Memory B cell (primary cell): ENCODE data around the gene PSENEN.
A peak's percentile ranks its signal among the peaks of the same experiment; 100 is the strongest.

Experiments
- ATAC-seq: fragments of 150-1000 bp; cut with Tn5 transposase; 2 replicates; pipeline ENCODE4 v1.10.0; 2021; ENCODE audit warnings: low read depth, mild to moderate bottlenecking, moderate library complexity
- DNase-seq, 2 donors: peaks; one replicate each; pipeline ENCODE4 v3.0.0; 2022; ENCODE audit warnings: low spot score in 2 of 2
- H3K27ac Mint-ChIP-seq: one replicate; pipeline ENCODE4 v1.8.0; 2022; ENCODE audit warnings: mild to moderate bottlenecking, moderate library complexity, mixed read lengths
- H3K27me3 Mint-ChIP-seq: one replicate; pipeline ENCODE4 v1.8.0; 2022; ENCODE audit warnings: mixed read lengths
- H3K36me3 Mint-ChIP-seq: one replicate; pipeline ENCODE4 v1.8.0; 2022; ENCODE audit warnings: mild to moderate bottlenecking, mixed read lengths
- H3K4me1 Mint-ChIP-seq: one replicate; pipeline ENCODE4 v1.8.0; 2022; ENCODE audit warnings: mixed read lengths
- H3K4me3 Mint-ChIP-seq: one replicate; pipeline ENCODE4 v1.8.0; 2022; ENCODE audit warnings: mild to moderate bottlenecking, moderate library complexity, mixed read lengths
- H3K9me3 Mint-ChIP-seq: one replicate; pipeline ENCODE4 v1.8.0; 2022; ENCODE audit warnings: mixed read lengths

PSENEN gene

GRCh38 chr19:35715355-35715809 is 30.1 kb upstream of the PSENEN start:
- Mint-ChIP-seq H3K27ac (peak overlapping the region; percentile 94), H3K9me3 (no peaks in the 10 kb centered on the region), H3K36me3 (peaks cover 4% of the 10 kb centered on the region), H3K4me3 (peak overlapping the region; percentile 92), H3K27me3 (no peaks in the 10 kb centered on the region), H3K4me1 (peaks cover 50% of the 10 kb centered on the region)
- DNase-seq (no peak), ATAC-seq (no peak)

GRCh38 chr19:35715981-35716800 is 29.3 kb upstream of the PSENEN start:
- Mint-ChIP-seq H3K27ac (peak overlapping the region; percentile 94), H3K36me3 (peaks cover 6% of the 10 kb centered on the region), H3K9me3 (no peaks in the 10 kb centered on the region)

GRCh38 chr19:35716801-35717664 is 28.4 kb upstream of the PSENEN start:
- Mint-ChIP-seq H3K4me1 (peaks cover 42% of the 10 kb centered on the region), H3K27me3 (no peaks in the 10 kb centered on the region), H3K27ac (peak overlapping the region; percentile 94)

More at GRCh38 chr19:35715981-35716800, 29.3 kb upstream of the PSENEN start:
- H3K27me3 Mint-ChIP-seq: no peaks in the 10 kb centered on the region
- peak overlapping the region; percentile 92 for H3K4me3 Mint-ChIP-seq
- H3K4me1 Mint-ChIP-seq: peaks cover 46% of the 10 kb centered on the region
- no peak for ATAC-seq
- no peak for DNase-seq

GRCh38 chr19:35717665-35718344 is 27.6 kb upstream of the PSENEN start, which contains the start of gene KMT2B:
KMT2B (plus strand) TSS chr19:35718003; CDS start chr19:35718019, 16 bp downstream.
- peak within 1 kb of the TSS; percentile 92 for H3K4me3 Mint-ChIP-seq
- ATAC-seq (no peak), DNase-seq (no peak)
- H3K9me3 Mint-ChIP-seq: no peaks in the 10 kb centered on the region
- H3K4me1 Mint-ChIP-seq: peaks cover 37% of the 10 kb centered on the region
- peak within 1 kb of the TSS; percentile 94 for H3K27ac Mint-ChIP-seq
- peaks cover 18% of the 10 kb centered on the region for H3K36me3 Mint-ChIP-seq
- H3K27me3 Mint-ChIP-seq: no peaks in the 10 kb centered on the region

More at GRCh38 chr19:35716801-35717664, 28.4 kb upstream of the PSENEN start:
- peak; percentile 70 for ATAC-seq
- H3K4me3 Mint-ChIP-seq: peak overlapping the region; percentile 92
- peak; percentile 90 to 95 for DNase-seq
- H3K36me3 Mint-ChIP-seq: peaks cover 12% of the 10 kb centered on the region
- no peaks in the 10 kb centered on the region for H3K9me3 Mint-ChIP-seq

GRCh38 chr19:35718345-35719041 is 27.0 kb upstream of the PSENEN start:
- Mint-ChIP-seq H3K4me3 (peak overlapping the region; percentile 86), H3K9me3 (no peaks in the 10 kb centered on the region), H3K36me3 (peaks cover 22% of the 10 kb centered on the region), H3K27ac (peak overlapping the region; percentile 72), H3K4me1 (peaks cover 32% of the 10 kb centered on the region), H3K27me3 (no peaks in the 10 kb centered on the region)
- DNase-seq (peak in 1 of 2 donors; percentile 56), ATAC-seq (no peak)

- DNase-seq (no peak), ATAC-seq (no peak)
- Mint-ChIP-seq H3K4me3 (peak overlapping the region; percentile 86), H3K36me3 (peaks cover 25% of the 10 kb centered on the region), H3K27ac (no peak overlapping the region), H3K27me3 (no peaks in the 10 kb centered on the region), H3K4me1 (peaks cover 21% of the 10 kb centered on the region), H3K9me3 (no peaks in the 10 kb centered on the region)
These were observed 25.9 kb upstream of the PSENEN start for GRCh38 chr19:35719402-35720162.

- no peak overlapping the region for H3K27ac Mint-ChIP-seq
- no peak overlapping the region for H3K4me3 Mint-ChIP-seq
- peaks cover 16% of the 10 kb centered on the region for H3K4me1 Mint-ChIP-seq
- ATAC-seq (no peak), DNase-seq (no peak)
- peaks cover 25% of the 10 kb centered on the region for H3K36me3 Mint-ChIP-seq
- no peaks in the 10 kb centered on the region for H3K9me3 Mint-ChIP-seq
- no peaks in the 10 kb centered on the region for H3K27me3 Mint-ChIP-seq
These were observed 25.3 kb upstream of the PSENEN start for GRCh38 chr19:35720163-35720524.

GRCh38 chr19:35720648-35721047 is 24.8 kb upstream of the PSENEN start:
- Mint-ChIP-seq H3K27ac (no peak overlapping the region), H3K9me3 (no peaks in the 10 kb centered on the region), H3K4me3 (no peak overlapping the region), H3K36me3 (peaks cover 27% of the 10 kb centered on the region), H3K4me1 (peaks cover 16% of the 10 kb centered on the region), H3K27me3 (no peaks in the 10 kb centered on the region)
- ATAC-seq (no peak), DNase-seq (no peak)

- ATAC-seq: no peak
These were observed 24.1 kb upstream of the PSENEN start for GRCh38 chr19:35721374-35721773.

GRCh38 chr19:35722461-35722860 is 23.0 kb upstream of the PSENEN start:
- no peak overlapping the region for H3K4me3 Mint-ChIP-seq
- H3K9me3 Mint-ChIP-seq: no peaks in the 10 kb centered on the region
- no peak for ATAC-seq
- peaks cover 34% of the 10 kb centered on the region for H3K36me3 Mint-ChIP-seq
- no peak overlapping the region for H3K27ac Mint-ChIP-seq
- H3K27me3 Mint-ChIP-seq: no peaks in the 10 kb centered on the region
- no peak for DNase-seq
- H3K4me1 Mint-ChIP-seq: peaks cover 14% of the 10 kb centered on the region

More at GRCh38 chr19:35721374-35721773, 24.1 kb upstream of the PSENEN start:
- Mint-ChIP-seq H3K4me1 (peaks cover 17% of the 10 kb centered on the region), H3K4me3 (no peak overlapping the region), H3K36me3 (peaks cover 34% of the 10 kb centered on the region), H3K9me3 (no peaks in the 10 kb centered on the region), H3K27me3 (no peaks in the 10 kb centered on the region), H3K27ac (no peak overlapping the region)
- no peak for DNase-seq

GRCh38 chr19:35722897-35723296 is 22.6 kb upstream of the PSENEN start:
- DNase-seq: no peak
- Mint-ChIP-seq H3K4me1 (peaks cover 14% of the 10 kb centered on the region), H3K27me3 (no peaks in the 10 kb centered on the region), H3K9me3 (no peaks in the 10 kb centered on the region), H3K27ac (no peak overlapping the region), H3K36me3 (peaks cover 35% of the 10 kb centered on the region), H3K4me3 (no peak overlapping the region)
- no peak for ATAC-seq

- no peak overlapping the region for H3K4me3 Mint-ChIP-seq
- H3K4me1 Mint-ChIP-seq: peaks cover 14% of the 10 kb centered on the region
- H3K9me3 Mint-ChIP-seq: no peaks in the 10 kb centered on the region
- DNase-seq: no peak
- ATAC-seq: no peak
- no peak overlapping the region for H3K27ac Mint-ChIP-seq
- H3K36me3 Mint-ChIP-seq: peaks cover 42% of the 10 kb centered on the region
- no peaks in the 10 kb centered on the region for H3K27me3 Mint-ChIP-seq
These were observed 21.8 kb upstream of the PSENEN start for GRCh38 chr19:35723671-35724070.
